Left hindlimb (tissue), 1 donor: ENCODE results near the gene BRF1.
A peak's percentile ranks its signal among the peaks of the same experiment; 100 is the strongest.

Experiments
- DNase-seq: peaks from one replicate; pipeline ENCODE4 v3.0.0-alpha.2; 2018

Gene BRF1

DNA sequence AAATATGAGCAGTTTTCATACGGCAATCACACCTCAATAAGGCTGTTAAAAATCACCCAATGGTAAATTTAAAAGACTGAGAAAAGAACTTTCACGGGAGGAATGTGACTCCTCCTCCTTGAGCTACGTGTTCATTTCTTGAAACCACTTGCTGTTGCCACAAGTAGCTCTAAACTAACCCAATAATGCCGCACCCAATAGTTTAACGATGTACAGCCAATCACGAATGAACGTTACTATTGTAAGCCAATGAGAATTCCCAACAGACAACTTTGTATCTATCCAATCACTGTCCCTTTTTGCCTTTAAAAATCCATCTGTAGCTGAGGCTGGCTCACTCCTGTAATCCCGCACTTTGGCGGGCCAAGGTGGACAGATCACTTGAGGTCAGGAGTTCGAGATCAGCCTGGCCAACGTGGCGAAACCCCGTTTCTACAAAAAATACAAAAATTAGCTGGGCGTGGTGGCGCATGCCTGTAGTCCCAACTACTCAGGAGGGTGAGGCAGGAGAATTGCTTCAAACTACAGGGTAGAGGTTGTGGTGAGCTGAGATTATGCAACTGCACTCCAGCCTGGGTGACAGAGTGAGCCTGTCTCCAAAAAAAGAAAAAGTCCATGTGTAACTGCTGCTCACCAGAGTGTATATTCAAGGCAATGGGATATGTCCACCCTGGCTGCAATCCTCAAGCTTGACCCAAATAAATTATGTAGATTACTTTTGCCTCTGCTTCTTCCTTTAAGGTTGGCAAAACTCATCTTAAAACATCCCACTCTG is 76.8 kb downstream of the BRF1 start:
- DNase-seq = no peak

DNA sequence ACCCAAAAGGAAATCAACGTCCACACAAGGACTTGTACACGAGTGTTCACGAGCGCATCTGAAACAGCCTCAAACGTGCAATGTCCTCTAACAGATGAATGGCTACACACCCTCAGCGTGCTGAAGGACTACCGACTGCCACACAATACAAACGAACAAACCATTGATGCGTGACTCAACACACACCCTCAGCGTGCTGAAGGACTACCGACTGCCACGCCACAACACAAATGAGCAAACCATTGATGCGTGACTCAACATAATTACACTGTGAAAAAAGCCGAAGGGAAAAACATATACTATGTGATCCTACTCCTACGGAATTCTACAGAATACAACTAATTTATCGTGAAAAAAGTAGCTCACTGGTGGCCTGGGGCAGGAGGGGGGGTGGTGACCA is 77.5 kb downstream of the BRF1 start:
- no peak for DNase-seq

DNA sequence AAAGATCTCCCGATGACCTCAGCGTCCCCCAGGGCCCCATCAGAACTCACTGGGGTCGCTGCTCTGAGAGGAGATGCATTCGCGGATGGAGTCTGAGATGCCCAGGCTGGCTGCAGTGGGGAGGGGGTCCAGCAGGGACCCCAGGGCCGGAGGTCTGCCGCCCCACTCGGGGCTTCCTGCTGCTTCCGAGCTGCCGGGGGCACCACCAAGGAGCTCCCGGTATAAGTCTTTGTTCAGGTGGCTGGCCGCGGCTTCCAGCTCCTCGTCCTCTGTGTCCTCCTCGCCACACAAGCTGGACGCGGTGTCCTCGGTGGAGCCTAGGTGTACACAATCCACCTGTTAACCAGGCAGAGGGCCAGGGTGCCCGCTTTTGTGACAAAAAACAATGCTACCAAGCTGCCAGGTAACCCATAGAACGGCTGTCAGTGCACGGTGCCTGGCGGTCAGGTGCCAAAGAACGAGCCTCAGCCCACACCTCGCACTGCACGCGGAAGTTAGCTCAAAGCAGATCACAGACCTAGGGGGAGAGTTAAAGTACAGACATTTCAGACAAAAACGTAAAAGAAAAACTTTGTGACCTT is 79.1 kb downstream of the BRF1 start:
- DNase-seq = no peak

DNA sequence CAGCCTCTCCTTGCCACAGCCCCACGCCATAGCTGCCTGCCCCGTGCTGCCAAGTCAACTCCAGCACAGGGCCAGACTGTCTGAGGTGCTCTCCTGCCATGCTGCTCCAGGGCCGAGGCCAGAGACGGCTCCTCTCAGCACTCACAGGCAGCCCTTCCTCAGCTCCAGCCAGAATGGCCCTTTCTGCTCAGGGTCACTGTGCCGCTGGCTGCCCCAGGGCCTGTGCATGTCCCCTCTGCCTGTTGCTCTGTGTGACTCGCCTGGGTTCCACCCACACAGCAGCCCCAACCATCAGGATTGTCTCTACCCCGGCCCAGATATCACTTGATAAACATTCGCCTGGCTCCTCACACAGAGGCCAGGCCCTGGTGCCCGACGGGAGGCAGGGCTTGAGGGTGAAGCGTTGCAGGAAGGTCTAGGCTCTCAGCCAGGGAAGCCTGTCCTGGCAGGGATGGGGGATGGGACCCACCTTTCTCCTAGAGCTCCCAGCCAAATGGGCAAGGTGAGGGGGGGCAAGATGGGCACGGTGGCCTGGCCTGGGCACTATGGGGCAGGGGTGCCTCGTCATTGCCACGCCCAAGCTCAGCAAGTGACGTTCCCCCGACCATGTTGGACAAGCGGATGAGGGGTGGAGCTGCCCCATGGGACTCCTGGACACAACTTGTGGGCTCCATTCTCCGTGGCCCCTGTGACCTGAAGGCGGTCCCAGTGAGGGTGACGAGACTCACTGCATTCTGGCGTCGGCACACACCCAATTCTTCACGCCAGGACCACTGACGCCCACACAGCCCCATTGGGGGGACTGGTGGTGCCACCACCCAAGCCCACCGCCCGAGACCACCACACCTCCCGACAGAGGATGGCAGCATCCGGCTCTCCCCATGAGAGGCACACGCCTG is 79.9 kb downstream of the BRF1 start:
- DNase-seq = no peak

DNA sequence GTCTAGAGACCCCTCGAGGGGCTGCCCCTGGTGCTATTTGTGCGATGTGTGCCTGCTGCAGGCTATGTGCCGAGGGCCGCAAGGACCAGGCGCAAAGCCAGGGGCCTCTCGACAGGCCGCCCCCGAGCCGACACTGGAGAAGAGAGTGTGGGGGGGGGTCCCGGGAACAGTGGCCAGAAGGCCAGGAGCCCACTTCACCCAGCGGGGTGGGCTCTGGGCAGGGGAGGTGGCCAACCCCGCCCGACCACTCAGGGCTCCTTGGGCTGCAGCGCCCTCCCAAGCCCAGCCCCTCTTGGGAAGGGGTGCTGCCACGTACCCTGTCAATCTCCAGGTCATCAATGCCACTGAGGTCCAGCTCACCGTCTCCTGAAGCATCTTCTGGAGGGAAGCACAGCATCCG is 81.0 kb downstream of the BRF1 start:
- DNase-seq = no peak

DNA sequence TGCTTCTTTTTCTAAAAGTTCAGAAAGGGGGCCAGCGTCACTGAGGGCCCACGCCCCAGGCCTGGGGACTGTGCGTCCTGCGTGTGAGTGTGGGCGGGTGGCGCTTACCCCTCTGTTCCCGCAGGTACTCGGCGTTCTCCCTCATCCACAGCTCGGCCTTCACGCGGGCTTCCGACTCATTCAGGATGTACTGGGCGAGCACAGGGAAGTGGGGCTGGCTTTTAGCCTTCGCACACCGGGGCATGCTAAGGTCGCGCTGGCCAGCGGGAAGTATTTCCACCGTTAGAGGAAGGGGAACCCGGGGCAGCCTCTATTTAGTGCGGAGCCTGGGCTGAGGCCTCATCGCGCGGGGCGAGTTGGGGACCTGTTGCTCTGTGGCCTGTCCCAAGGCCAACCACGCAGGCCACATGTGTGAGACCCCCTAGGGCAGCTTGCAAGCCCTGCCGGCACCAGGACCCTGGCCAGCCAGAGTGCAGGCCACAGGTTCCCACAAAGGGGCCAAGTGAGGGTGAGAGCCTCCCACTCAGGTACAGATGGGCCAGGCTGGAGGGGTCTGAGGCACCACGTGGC is 81.7 kb downstream of the BRF1 start:
- DNase-seq = no peak

DNA sequence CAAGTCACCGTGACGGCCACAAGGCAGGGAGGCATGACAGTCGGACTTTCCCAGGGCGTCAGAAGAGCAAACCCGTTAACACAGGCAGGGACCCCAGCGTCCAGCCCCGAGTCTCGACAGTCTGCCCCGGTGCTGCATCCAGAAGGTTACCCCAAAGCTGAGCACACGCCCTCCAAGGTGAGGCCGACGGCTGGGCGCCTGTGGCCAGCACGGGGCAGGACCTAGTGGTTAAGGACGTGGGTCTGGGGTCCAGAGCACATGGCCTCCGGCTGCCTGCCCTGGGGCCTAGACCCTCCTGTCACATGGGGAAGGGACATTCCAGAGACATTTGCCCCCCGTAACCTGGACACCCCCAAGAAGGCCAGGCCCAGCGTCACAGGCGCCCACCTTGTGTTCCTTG is 82.2 kb downstream of the BRF1 start:
- DNase-seq = no peak

DNA sequence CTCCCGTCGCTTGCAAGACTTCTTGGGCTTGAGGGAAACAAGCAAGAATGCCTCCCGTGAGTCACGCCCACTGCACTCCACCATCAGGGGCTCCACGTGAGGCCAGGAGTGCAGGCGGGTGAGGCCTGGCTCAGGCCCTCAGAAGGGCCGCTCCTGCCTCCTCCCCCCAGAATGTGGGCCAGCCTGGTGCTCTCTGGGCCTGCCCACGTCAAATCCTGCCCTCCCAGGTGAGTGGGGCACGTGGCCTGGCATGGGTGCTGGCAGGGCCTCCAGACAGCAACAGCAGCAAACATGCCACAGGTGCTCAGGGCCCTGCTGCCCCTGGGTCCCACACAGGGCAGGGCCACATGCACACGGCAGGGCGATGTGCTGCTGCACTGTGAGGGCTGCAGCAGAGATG is 83.0 kb downstream of the BRF1 start:
- no peak for DNase-seq

DNA sequence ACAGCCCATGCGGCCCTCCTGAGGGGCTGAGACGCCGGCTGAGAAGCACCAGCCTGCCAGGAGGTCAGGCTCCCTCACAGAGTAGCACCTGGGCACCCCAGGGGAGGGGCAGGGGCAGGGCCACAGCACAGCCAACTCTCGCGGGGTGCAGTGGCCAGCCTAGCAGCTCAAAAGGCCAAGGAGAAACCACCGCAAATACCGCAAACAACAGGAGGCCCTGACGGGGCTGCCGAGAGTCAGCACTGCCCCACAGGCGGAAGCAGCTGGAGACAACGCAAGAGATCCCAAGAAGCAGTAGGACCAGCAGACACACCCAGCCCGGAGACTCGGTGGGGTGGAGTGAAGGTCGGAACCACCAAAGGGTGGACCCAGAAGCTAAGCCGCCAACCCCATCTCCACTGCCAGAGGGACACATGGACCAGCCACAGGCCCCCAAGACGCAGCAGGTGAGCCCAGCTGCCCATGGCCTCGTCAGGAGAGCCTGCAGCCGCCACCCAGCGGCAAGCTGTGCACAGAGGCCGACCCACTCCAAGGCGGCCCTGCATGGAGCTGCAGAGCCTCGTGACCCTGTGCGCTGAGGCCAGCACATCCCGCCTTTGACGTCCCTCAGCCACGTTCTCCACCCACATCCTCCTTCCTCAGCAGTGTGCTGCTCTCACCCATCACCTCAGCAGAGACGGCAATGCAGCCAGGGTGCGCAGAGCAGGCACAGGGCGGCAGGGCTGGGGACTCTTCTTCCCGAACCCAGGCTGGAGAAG is 84.1 kb downstream of the BRF1 start:
- no peak for DNase-seq

DNA sequence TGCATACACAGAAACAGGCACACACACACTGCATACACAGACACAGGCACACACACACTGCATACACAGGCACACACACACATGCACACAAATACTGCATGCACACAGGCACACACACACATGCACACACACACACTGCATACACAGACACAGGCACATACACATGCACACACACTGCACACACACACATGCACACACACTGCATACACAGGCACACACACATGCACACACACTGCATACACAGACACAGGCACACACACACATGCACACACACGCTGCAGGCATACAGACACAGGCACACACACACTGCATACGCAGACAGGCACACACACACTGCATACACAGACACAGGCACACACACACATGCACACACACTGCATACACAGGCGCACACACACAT is 85.2 kb downstream of the BRF1 start:
- no peak for DNase-seq

DNA sequence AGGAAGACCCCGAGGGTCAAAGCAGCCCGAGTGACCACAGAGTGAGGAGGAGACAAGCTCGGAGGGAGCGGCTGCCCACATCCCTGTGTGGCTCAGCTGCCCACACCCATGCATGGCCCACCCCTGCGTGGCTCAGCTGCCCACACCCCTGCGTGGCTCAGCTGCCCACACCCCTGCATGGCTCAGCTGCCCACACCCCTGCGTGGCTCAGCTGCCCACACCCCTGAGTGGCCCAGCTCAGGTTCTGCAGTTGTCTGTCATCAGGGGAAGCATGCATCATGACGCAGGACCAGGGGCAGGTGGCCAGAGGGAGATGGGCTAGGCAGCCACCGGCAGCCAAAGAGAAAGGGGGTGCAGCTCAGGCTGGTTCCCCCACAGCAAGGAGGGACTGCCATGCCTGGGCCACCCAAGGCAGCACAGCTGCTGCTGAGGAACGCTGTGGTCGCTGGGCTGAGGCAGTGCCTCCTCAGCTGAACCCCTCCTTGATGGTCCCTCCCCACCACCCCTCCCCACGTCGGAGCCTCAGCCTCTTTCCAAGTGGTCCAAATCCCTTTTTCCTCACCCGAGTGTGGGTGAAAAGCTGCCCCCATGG is 86.4 kb downstream of the BRF1 start:
- DNase-seq = no peak

DNA sequence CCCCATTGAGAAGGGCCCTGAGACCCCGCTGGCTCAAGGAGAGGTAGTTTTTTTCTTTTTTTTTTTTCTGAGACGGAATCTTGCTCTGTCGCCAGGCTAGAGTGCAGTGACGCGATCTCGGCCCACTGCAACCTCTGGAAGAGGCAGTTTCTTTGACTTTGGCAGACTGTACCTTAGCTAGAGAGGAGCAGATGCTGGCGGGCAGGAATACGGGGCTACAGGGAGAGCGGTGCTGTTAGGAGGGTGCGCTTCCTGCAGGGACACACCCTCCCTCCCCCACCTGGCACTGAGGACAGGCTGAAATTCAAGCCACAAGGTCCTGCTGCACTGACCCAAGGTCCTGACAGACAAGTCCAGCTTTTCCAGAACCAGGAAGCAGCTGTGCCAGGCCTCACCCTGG is 87.4 kb downstream of the BRF1 start:
- DNase-seq = no peak

DNA sequence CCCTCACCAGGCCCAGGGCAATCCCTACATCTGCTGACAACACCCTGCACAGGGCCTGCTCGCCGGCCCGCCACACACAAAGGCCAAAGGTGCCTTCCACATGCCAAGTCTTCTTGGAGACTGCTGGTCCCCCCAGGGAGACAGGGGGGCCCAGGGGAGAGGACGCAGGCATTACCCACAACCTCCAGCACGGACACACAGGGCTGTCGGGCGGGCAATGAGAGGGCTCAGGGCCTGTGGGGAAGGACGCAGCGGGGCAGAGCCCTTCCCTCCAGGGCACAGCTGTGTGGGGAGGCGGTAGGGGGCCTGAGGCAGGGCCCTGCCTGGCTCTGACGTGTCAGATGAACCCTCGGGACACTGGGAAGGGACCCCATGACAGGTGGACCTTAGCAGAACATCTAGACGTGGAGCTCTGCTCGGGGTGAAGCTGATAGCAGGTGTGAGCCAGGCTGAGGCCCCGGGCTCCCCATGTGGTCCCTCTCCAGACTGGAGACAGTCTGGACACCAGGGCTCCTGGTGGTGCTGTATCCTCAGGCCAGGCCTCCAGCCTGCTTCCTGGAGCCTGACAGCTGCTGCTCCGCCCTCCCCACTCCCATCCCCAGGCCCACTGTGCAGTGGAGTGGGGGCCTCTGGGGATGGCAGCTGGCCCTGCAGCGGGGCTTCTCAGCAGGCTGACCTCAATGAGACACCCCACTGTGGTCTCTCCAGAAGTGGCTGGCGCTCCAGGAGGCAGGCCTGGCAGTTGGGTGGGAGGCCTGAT is 88.1 kb downstream of the BRF1 start:
- DNase-seq = peak; percentile 58

DNA sequence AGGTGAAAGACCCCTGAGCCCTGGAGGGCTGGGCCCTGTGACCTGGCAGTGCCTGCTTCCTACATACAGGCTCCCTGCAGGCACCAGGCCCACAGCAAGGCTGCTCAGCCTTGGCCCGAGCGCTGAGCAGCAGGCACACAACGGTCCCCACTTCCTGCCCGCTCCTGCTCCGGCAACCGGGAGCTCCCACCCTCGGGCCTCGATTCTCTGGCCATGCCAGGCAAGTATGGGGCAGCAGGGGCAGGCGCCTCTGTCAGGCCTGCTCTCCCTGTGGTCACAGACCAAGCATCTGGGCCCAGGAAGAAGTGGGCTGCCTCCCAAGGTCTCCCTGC is 89.1 kb downstream of the BRF1 start:
- no peak for DNase-seq

DNA sequence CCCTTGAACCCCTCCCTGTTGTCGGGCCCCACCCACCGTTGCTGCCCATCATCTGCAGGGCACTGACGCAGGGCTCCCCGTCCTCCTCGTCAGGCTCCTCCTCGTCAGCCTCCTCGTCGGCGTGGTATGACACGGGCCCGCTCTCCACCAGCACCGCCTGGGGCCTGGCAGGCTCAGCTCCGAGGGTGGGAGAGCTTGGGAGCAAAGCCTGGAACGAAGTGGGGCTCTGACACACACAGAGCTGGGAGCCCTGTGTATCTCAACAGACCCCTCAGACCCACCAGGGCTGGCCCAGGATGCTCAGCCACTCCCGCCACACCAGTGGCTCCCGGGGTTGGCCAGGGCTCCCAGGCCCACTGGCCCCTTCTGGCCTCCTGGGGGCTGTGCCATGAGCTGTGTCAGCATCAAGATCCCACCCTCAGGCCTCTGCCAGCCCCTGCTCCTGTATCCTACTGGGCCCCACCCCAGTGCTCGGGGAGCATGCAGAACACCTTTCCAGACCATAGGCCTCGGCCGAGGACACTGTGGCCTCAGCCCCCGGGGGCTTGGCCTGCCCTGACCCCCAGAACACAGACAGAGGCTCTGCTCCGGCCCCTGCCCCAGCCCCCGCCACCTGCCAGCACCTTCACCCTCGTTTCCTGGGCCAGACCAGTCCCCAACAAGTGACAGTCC is 89.6 kb downstream of the BRF1 start:
- no peak for DNase-seq

DNA sequence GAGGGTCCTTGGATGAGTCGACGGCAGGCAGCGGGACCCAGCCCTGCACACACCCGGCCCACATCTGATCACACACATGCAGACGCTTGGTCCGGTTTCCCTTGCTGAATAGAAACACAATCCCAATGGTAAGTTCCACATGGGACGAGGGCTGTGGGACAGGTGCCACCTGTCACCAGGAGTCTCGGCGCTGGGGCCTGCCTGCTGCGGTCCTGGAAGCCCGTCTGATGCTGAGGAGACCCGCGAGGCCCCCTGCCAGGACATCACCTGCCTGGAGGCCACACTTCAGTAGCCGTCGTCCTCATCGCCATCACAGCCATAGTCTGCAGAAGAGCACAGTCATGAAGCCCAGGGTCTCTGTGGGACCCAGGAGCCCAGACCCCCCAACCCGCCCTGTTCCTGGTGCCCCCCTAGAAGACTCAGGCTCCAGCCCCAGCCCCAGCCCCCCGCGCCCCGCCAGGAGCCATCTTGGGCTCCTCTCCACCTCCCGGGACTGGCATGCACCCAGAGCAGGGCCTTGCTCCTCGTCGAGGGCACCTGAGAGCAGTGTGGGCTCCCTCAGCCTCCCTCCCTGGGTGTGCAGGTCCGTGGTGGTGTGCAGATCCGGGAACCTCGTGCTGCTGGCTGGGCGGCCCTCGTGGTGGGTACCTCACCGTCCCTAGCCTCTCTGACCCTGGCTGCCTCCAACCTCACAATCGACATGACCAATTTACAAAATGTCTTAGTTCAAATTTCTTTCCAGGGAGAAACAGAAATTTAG is 90.4 kb downstream of the BRF1 start:
- DNase-seq = no peak

DNA sequence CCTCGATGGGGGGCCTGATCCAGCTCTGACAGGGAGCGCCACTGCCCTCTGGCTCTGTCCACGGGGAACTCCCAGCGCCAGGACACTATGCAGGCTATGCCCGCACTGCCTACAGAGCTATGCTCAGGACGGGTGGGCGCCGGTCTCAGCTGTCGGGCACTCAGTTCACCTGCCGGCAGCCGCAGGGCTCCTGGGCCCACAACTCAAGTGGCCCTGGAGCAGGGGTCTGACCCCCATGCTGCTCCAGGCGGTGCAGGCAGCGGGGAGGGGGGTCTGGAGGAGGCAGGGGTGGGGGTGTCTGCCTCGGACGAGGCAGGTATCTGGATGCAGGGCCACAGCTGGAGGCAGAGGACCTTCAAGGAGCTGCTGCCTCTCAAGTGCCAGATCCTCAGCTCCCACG is 91.2 kb downstream of the BRF1 start:
- no peak for DNase-seq

DNA sequence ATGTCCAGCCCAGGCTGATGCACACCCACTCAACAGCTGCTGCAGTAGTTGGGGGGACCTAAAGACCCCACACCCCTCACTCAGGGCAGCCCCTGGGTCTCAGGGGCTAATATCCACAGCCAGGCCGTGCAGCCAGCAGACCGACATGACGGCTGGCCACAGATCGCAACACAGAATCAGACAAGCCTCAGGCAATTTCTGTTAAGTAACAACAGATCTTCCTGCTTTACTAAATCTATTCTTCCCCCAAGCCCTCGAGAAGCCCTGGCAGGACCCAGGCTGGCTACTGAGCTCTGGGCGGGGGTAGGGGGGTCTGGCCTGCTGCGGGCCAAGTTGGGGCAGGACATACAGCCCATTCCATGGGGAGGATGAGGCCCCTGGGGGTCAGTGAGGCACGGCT is 91.7 kb downstream of the BRF1 start:
- no peak for DNase-seq

DNA sequence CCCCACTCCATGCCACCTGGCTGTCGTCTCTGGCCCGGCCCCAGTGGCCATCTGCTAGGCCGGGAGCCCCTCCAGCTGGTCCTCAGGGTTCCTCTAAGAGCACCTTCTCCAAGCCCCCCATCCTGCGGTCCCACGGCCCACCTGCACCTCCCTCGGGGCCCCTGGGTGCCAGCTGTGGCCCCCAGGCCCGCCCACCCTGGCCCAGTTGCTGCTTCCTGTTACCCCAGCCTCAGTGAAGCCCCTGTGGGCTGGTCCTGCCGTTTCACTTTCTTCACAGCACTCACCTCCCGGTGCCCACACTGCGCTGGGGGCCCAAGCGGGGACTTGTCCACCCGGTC is 92.1 kb downstream of the BRF1 start:
- DNase-seq = no peak

DNA sequence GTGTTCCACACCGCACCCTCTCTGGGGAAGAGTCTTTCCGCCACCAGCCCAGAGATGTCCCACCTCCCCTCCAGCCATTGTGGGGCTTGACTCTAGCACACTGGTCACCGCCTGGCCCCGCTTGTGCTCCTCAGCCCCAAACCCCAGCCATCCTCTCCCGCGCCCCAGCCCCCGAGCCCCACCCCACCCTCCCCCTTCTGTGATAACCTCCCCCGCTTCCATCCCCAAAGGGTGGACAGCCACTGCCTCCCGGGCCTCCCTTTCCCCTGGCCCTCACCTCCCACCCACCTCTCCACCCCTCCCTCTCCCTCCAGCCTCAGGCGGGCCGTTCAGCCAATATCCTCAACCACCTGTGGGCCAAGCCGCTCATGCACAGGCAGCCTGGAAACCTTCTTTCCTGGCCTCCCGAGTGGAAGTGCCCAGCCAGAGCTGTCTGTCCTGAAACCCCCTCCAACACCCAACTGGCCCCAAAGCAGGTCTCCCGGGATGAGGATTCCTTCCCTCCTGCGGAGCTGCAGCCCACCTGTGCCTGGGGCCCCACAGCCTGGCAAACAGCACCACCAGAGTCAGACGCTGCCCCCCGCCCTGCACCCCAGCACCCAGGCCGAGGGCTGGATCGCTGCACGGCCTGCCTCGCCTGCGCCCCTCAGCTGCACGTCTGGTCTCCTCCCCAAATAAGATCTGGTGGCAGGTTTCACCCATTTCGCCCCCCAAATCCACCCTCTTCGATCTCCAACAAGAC is 92.6 kb downstream of the BRF1 start:
- DNase-seq = no peak
